Islet precursor cell (in vitro differentiated cells): Measurements from ENCODE around the gene FLYWCH1.
A peak's percentile ranks its signal among the peaks of the same experiment; 100 is the strongest.

Experiments used
- DNase-seq: peaks from one replicate; pipeline ENCODE4 v3.0.0-alpha.2; 2018

The FLYWCH1 gene

DNA sequence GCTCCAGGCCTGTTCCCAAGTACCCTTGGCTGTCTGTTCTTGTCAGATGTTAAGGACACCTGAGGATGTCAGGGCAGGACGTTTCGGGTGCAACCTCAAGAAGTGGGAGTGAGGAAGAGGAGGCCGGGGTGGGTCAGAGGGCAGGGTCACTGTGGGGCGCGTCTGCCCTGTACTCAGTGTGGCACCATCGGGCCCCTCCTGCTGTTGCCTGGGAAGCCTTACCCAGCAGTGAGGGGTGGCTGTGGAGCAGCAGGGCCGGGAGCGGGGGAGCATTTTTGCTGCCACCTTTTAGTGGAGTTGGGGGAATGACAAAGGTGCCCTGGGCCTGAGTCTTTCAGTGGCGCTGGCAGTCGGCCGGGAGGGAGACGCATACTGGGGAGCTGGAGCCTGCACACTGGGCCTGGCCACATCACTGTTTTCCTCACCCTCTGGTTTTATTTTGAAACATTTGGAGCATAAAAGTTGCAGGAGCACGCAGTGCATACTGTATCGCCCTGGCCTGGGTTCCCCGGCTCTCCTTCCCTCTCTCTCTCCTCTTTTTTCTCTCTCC lies 11.1 kb upstream of the FLYWCH1 start:
- no peak for DNase-seq

DNA sequence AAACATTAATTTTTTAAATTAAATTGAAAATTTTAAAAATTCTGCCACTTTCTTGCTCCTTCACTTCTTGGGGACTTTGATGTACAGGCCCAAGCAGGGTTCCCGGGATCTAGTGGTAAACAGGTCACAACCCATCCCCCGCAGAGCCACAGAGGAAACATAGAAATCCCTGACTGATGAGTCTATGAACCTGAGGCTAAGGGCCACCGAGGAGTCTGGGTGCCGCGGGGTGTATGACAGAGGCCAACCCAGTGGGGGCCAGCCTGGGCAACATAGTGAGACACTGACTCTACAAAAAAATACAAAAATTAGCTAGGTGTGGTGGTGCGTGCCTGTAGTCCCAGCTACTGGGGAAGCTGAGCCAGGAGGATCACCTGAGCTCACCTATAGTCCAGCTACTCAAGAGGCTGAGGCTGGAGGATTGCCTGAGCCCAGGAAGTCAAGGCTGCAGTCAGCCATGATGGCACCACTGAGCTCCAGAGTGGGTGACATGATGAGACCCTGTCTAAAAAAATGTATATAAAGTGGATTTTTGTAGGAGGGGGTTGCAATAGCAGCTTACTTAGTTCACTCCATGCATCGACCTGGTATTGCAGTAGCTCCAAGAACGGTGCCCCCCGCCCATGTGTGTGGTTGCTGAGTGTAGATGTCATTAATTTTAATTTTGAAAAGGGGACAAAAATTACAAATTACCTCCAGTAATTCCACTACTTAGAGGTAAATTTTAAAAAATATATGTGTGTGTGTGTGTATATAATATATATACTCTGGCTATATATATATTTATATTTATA lies 9.2 kb upstream of the FLYWCH1 start:
- DNase-seq: no peak

DNA sequence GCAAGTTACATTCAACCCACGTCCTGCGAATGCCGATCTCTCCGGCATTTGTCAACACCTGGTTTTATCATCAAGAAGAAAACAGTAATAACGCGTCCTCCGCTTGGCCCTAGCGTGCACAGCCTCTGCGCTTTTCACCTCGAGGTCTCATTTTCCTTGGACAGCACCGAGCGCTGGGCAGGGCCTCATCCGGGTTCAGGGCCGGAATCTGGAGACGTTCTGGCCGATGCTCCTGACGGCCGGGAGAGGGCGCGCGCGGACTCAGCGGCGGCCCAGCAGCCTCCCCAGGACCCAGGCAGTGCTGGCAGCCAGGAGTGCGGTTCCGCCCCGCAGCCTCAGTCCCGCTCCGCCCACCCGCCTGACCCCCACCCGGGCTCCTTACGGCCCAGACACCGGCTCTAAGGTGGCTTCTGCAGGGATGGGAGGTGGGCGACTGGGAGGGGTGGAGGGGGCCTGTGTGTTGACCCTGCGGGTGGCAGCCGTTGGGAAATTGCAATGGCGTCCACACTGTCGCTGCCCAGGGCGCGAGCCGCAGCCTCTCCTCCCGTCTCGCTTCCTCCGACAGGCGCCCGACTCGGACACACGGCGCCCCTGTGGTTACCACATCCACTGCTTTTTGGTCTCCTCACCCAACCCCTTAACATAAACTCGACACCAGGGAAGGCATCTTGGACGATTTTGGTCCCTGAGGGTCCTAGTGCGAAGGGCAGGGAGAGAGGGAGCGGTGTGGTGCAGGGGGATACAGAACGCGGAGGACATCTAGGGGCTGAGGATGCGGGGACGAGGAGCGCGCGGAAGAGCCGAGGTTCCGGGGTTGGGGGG lies 7.4 kb upstream of the FLYWCH1 start:
- DNase-seq: peak; percentile 95

DNA sequence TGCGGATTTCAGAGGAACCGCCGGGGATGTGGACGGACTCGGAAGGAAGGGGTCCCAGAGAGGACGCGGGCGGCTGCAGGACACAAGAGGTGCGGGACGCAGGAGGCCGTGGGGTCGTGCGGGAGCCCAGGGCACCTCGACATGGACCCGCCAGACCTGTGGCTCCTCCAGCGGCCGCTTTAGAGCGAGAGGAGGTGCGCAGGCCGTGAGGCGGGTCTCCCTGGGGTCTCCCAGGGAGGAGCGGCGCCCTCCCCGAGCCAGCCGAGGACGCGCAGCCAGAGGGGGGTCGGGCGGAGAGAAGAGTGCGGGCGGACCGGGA lies 6.8 kb upstream of the FLYWCH1 start:
- DNase-seq: no peak

DNA sequence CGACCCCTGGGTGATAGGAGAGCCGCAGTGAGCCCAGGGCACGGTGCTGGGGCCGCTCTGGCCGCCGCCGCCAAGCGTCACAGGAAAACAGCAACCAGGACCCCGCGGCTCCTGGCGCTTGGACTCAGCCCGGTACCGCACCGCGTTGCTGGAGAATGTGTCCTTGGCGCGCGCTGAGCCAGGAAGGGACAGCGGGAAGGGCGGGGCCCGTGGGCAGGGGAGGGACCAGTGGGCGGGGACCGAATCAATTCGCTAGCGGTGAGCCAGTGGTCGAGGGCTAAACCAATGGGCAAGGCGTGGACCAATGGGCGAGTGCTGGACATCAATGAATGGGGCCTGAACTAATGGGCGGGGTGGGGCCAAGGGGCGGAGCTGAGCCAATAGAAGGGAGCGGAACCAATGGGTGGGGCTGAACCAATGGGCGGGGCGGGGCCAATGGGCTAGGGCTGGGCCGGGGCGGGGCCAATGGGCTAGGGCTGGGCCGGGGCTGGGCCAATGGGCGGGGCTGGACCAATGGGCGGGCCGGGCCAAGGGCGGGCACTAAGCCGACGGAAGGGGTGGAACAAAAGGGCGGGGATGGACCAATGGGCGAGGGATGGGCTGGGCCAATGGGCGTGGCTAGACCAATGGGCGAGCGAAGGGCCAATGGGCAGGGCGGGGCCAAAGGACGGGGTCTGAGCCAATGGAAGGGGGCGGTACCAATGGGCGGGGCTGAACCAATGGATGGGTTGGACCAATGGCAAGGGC lies 6.3 kb upstream of the FLYWCH1 start:
- DNase-seq: peak; percentile 99

DNA sequence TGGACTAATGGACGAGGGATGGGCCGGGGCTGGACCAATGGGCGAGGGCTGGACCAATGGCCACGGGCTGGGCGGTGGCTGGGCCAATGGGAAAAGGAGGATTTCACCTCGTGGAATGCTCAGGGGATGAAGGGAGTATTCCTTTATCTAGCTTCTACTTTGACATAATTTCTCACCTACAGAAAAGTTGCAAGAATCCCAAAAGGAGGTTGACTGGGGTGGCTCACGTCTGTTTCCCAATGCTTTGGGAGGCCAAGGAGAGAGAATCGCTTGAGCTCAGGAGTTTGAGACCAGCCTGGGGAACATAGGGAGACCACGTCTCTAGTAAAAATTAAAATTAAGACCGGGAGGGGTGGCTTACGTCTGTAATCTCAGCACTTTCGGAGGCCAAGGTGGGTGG lies 5.7 kb upstream of the FLYWCH1 start:
- DNase-seq: no peak

DNA sequence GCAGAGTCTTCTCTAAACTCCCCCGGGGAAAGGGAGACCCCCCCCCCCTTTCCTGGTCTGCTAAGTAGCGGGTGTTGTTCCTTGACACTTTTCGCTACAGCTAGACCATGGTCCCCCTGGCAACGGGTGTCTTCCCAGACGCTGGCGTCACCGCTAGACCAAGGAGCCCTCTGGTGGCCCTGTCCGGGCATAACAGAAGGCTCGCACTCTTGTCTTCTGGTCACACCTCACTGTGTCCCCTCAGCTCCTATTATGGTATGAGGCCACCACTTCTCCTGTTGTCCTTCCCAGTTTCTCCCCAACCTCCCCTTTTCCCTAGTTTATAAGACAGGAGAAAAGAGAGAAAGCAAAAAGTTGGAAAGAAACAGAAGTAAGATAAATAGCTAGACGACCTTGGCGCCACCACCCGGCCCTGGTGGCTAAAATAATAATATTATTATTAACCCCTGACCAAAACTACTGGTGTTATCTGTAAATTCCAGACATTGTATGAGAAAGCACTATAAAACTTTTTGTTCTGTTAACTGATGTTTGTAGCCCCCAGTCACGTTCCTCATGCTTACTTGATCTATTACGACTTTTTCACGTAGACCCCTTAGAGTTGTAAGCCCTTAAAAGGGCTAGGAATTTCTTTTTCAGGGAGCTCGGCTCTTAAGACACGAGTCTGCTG lies 4.5 kb upstream of the FLYWCH1 start:
- DNase-seq: peak; percentile 83

DNA sequence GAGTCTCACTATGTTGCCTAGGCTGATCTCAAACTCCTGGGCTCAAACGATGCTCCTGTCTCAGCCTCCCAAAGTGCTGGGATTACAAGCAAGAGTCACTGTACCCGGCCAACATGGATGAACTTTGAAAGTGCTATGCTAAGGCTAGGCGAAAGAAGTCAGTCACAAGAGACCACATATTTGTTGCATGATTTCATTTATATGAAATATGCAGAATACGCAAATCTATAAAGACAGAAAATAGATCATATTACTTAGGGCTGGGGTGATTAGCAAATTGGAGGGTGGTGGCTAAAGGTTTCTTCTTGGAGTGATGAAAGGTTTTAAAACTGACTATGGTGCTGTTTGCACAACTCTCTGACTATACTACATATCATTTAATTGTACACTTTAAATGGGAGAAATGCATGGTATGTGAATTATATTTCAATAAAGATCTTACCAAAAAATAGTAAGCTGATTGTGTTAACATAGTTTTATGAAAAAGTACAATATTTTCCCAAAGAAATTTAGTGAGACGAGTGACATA lies 1.2 kb upstream of the FLYWCH1 start:
- DNase-seq: no peak

DNA sequence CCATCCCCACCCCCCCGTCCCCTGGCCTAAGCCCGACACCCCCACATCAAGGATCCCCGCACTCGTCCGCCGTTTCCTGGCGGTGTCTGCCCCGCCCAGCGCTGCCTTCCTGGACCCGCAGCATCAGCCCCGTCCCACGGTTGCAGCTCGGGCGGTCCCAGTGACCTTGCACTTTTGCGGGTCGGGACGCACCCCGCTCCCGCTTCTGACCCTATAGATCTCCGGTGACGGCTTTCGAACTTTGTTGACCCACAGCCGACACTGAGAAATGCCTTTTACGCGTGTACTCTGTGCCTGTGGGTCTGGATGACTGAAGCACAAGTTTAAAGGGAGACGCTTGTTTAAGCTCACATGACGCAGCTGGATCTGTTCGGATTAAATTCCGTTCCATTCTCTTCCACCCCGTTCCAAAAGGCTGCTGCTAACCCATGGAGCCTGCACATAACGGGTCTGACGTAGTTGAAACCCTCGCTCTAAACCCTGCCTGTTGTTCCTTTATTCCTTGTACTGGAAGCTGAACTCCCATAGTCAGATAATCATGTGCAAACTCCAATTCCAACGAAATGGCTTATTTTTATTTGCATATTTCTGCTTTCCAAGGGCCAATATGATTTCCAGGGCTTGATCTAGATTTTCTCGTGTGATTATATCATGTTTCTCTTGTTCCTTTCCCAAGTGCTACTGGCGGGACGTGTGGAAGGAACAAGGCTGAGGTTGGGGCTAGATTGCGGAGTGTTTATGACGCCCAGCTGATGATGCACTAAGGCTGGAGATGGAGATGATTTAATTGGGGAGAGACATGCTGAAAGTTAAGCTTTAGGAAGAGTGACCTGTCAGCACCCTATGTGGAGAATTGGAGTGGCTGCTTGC lies 834 bp downstream of the FLYWCH1 start:
- no peak for DNase-seq

DNA sequence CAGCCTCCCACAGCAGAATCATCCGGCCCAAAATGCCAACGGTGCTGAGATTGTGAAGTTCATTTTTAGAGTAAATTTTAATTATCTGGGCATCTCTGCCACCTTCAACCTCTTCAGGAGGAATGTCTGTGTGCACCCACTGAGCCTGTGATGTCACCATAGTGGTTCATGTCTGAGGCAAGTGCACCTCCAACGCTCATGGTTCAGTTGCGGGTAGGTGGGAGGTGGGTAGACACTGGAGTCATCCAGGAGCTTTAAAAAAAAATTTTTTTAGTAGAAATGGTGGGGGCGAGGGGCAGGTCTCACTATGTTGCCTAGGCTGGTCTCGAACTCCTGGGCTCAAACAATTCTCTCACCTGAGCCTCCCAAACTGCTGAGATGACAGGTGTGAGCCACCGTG lies 1.9 kb downstream of the FLYWCH1 start:
- DNase-seq: no peak

DNA sequence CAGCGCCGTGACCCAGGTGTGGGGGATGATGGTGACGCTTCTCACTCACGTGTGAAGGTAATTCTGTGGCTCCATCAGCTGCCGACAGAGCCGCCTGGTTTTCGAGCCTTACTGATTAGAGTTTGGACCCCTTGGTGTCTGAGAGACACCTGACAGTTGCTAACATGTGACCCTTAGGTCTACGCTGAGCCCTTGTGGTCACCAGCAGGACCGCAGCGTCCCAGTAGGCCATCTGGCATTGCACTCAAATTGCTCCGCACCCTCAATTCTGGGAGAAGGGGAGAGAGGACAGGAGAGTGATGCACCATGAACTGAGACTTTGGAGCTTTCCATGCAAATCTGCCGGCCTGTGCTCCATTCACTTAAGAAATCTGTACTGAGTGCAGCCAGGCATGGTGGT lies 2.5 kb downstream of the FLYWCH1 start:
- no peak for DNase-seq

DNA sequence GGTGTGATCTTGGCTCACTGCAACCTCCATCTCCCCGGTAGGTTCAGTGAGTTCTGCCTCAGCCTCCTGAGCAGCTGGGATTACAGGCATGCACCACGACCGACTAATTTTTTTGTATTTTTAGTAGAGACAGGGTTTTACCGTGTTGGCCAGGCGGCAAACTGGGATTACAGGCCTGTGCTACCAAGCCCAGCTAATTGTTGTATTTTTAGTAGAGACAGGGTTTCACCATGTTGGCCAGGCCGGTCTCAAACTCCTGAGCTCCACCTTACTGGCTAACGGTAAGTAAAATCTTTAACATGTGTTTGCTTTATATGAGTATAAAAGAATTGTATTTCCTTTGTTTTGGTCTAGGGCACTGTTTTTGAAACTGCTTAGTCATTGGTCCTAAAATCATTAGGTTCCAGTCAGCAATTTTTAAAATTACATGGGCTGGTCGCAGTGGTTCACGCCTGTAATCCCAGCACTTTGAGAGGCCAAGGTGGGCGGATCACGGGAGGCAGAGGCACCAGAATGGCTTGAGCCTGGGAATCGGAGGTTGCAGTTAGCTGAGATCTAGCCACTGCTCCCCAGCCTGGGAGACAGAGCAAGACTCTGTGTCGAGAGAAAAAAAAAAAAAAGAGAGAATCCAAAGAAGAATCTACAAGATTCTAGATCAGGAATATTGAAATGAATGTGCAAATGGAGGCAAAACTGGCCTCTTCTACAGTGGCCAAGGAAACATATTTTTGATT lies 3.6 kb downstream of the FLYWCH1 start:
- no peak for DNase-seq

DNA sequence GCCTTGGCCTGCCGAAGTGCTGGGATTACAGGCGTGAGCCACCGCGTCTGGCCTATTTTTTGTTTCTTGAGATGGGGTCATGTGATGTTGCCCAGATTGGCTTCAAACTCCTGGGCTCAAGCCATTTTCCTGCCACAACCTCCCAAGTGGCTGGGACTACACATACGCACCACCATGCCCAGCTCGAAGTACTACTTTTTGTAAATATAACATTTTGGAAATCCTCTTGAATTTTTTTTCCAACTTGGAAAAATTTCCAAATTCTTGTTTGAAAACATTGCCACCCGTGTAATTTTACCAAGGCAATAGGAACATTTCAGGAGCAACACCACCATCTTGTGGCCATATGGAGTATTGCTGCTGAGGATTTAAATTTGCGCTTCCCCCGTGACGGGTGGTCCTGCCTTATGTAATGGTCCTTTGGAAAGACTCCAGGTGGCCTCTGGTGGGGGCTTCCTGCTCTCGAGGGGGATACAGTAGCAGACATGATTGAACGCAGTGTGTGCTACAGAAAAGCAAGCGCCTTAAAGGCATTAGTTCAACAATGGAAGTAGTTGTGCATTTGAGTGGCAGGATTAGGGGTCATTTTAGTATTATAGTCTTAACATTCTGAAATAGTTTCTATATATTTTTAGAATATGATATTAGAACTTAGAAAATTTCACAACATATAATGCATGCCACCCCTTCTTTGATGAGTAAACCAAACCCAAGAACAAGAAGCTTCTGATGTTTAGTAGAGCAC lies 8.0 kb downstream of the FLYWCH1 start:
- no peak for DNase-seq

DNA sequence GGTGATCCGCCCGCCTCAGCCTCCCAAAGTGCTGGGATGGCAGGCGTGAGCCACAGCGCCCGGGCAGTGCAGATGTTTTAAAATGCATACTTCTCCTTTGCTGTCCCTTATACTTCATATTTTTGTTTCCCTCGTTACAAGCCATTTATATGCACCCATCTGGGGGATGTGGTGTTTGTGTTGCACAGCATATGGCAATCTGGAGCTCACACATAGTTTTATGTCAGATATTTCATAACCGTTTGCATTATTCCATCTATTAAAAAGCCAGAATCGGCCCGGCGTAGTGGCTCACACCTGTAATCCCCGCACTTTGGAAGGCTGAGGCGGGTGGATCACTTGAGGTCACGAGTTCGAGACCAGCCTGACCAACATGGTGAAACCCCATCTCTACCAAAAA lies 11.8 kb downstream of the FLYWCH1 start:
- DNase-seq: no peak

DNA sequence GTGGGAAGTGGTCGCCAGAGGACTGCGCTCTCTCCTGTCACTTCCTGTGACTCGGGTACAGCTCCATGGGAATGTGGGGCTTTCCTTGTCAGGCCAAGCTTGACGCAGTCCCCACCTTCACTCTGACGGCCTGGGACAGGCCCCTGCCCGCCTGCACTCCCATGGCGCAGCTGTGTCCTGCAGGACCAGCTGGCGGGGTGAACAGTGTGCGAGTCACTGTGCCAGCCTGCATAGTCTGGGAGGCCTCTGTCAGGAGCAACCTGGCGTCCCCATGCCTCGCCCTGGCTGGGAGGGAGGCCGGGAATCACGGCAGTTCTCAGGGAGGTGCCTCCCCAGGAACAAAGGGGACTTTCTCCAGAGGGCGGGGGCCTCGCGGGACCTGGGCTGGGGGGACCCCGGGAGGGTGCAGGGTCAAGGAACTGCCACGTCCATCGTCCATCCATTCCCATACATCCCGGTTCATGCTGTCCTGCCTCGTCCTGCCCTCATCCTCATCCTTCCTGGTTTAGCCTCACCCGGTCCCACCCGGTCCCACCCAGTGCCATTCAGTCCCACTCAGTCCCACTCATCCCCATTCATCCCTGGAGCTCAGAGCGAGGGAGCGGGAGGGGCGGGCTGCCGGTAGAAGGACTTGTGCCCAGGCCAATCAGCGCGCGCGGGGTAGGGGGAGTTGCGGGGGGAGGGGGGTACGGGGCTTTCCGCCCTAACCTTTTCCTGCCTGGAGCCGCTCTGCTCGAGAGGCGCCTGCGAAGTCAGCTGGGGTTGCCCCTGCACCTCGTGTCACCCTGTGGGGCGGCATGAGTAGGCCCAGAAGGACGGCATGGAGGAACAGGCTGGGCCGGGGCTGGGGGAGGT lies 13.4 kb downstream of the FLYWCH1 start:
- no peak for DNase-seq

DNA sequence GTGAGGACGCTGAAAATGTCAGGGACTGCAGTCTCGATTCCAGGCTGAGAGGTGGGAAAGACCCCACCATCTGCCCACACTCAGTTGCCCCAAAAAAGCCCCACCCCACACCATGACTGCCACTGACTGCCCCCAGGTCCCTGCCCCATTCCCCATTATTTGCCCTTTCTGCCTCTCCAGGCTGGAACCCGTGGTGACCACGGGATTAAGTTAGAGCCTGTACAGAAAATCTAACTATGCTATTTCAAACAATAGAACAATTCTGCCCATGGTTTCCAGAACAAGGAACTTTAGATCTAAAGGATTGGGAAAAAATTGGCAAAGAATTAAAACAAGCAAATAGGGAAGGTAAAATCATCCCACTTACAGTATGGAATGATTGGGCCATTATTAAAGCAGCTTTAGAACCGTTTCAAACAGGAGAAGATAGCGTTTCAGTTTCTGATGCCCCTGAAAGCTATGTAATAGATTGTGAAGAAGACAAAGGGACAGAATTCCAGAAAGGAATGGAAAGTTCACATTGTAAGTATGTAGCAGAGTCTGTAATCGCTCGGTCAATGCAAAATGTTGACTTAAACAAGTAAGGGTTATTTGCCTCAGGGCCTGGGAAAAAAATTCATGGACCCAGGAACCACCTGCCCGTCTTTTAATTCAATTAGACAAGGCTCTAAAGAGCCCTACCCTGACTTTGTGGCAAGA lies 14.4 kb downstream of the FLYWCH1 start:
- DNase-seq: no peak

DNA sequence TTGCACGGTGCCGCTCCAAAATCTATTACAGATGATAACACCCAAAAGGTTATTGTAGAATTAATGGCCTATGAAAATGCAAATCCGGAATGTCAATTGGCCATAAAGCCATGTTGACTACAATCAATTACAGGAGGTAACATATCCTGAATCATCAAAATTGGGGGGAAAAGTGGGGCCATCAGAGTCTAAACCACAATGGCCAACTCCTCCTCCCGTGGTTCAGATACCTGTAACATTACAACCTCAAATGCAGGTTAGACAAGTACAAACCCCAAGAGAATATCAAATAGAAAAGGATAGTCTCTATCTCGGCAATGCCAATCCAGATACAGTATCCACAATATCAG lies 14.9 kb downstream of the FLYWCH1 start:
- no peak for DNase-seq

DNA sequence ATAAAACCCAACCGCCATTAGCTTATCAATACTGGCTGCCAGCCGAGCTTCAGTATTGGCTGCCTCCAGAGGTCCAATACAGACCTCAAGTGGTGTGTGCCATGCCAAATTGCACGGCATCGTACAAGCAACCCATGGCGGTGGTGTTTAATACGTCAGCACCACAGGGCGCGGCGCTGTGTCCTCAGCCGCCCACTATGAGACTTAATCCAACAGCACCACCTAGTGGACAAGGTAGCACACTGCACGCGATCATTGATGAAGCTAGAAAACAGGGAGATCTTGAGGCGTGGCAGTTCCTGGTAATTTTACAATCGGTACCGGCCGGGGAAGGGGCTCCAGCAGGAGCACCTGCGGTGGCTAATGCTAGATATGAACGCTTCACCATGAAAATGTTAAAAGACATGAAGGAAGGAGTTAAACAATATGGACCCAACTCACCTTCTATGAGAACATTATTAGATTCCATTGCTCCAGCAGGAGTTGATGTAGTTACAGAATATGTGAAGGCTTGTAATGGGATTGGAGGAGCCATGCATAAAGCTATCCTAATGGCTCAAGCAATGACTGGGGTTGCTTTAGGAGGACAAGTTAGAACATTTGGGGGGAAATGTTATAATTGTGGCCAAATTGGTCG lies 15.4 kb downstream of the FLYWCH1 start:
- DNase-seq: peak; percentile 89
